H1 (cell line): ENCODE data around the gene SOCS3. TPM values are rescaled to one million over a fixed set of nuclear protein-coding genes. Genes with fewer than 3 reads are reported as not detected.
"Not testable (repeated sequence)": the region's sequence is repeated elsewhere in the genome, so short reads cannot be mapped to it uniquely, and the experiment has no call there.

Experiments used
- CTCF ChIA-PET: fragments of 300-600 bp; sonication (Branson Sonifier 250); formaldehyde crosslinking; loops from one replicate; lab custom pipeline; 2021; ENCODE audit not compliant: partially characterized antibody; lab: Charles Lee
- POLR2A ChIA-PET: fragments of 300-600 bp; sonication (Branson Sonifier 250); formaldehyde crosslinking; loops from one replicate; lab custom pipeline; 2021; ENCODE audit warnings: inconsistent platforms; ENCODE audit not compliant: partially characterized antibody; lab: Charles Lee
- DNase-seq, 2 experiments: peaks; one replicate each; pipeline versions ENCODE4 v3.0.0 to v3.0.0-alpha.2; 2010 to 2022; ENCODE audit warnings: low spot score in 2 of 2, low read depth in 1 of 2, mixed read lengths in 1 of 2
- FAIRE-seq: peaks from 2 replicates; lab custom pipeline; 2011; peaks lifted over from hg19 to GRCh38; lab: Jason Lieb, UNC
- H2AFZ ChIP-seq: 2 replicates; pipeline ENCODE4 v1.8.1; 2012; ENCODE audit warnings: low read length, inconsistent platforms
- H2AK5ac ChIP-seq: 2 replicates; pipeline ENCODE4 v1.6.1; 2013; ENCODE audit warnings: low read depth, low read length
- H2BK120ac ChIP-seq: replicated peaks from 2 replicates; pipeline ENCODE3; 2013; ENCODE audit warnings: low read depth, low read length, inconsistent platforms
- H2BK12ac ChIP-seq: 2 replicates; pipeline ENCODE4 v1.6.1; 2013; ENCODE audit warnings: low read depth, low read length
- H2BK15ac ChIP-seq: 2 replicates; pipeline ENCODE4 v1.6.1; 2013; ENCODE audit warnings: low read length
- H2BK20ac ChIP-seq: 2 replicates; pipeline ENCODE4 v1.6.1; 2013; ENCODE audit warnings: low read length
- H2BK5ac ChIP-seq: 2 replicates; pipeline ENCODE4 v1.6.1; 2013; ENCODE audit warnings: low read depth, low read length
- H3K14ac ChIP-seq: 2 replicates; pipeline ENCODE4 v1.6.1; 2013; ENCODE audit warnings: inconsistent platforms; ENCODE audit not compliant: insufficient read length
- H3K18ac ChIP-seq: 2 replicates; pipeline ENCODE4 v1.6.1; 2013; ENCODE audit warnings: low read length; ENCODE audit errors: extremely low read depth
- H3K23ac ChIP-seq: 2 replicates; pipeline ENCODE4 v1.6.1; 2013; ENCODE audit warnings: inconsistent platforms; ENCODE audit not compliant: insufficient read length
- H3K23me2 ChIP-seq: 2 replicates; pipeline ENCODE4 v1.6.1; 2013; ENCODE audit warnings: low read depth, low read length
- H3K27ac ChIP-seq: 2 replicates; pipeline ENCODE4 v1.6.1; 2011; ENCODE audit warnings: low read depth, low read length, inconsistent platforms
- H3K27me3 ChIP-seq, 4 experiments: replicated peaks in 1 of 4; 1 replicate in 1 of 4; 2 replicates in 3 of 4; pipeline versions ENCODE4 v1.6.1 to v1.8.1; 2011 to 2013; ENCODE audit warnings: low read length in 3 of 4, mild to moderate bottlenecking in 3 of 4, inconsistent platforms in 2 of 4, mixed read lengths in 2 of 4, moderate library complexity in 1 of 4; ENCODE audit not compliant: control insufficient read depth in 3 of 4, insufficient read depth in 3 of 4; ENCODE audit errors: extremely low read depth in 1 of 4
- H3K36me3 ChIP-seq, 4 experiments: 2 replicates each; pipeline versions ENCODE4 v1.6.1 to v1.8.1; 2011 to 2013; ENCODE audit warnings: mild to moderate bottlenecking in 4 of 4, low read length in 3 of 4, moderate library complexity in 2 of 4, control low read depth in 1 of 4, inconsistent platforms in 1 of 4; ENCODE audit not compliant: insufficient read depth in 4 of 4, control insufficient read depth in 2 of 4
- H3K4ac ChIP-seq: replicated peaks from 2 replicates; pipeline ENCODE3; 2013; ENCODE audit warnings: low read length, low read depth, mixed read lengths, inconsistent platforms; ENCODE audit not compliant: insufficient read length
- H3K4me1 ChIP-seq, 4 experiments: replicated peaks in 1 of 4; 1 replicate in 1 of 4; 2 replicates in 3 of 4; pipeline versions ENCODE4 v1.6.1 to v1.8.1; 2011 to 2013; ENCODE audit warnings: low read length in 3 of 4, inconsistent platforms in 2 of 4, mixed read lengths in 1 of 4; ENCODE audit not compliant: insufficient read depth in 4 of 4, control insufficient read depth in 3 of 4
- H3K4me2 ChIP-seq, 2 experiments: 2 replicates each; pipeline versions ENCODE4 v1.6.1 to v1.8.1; 2011 to 2013; ENCODE audit warnings: low read depth in 2 of 2, low read length in 2 of 2, control low read depth in 1 of 2, inconsistent platforms in 1 of 2, mild to moderate bottlenecking in 1 of 2; ENCODE audit not compliant: insufficient read depth in 1 of 2
- H3K4me3 ChIP-seq, 4 experiments: fragments of 200-600, 300-600 bp in 1 of 4; sonication (generic), shearing (Covaris generic), sonication (Bioruptor Twin) in 1 of 4; 2 replicates each; pipeline versions ENCODE4 v1.5.1 to v1.8.1; 2011 to 2016; ENCODE audit warnings: low read length in 4 of 4, low read depth in 3 of 4, control low read depth in 2 of 4, inconsistent platforms in 2 of 4, mild to moderate bottlenecking in 2 of 4, mixed read lengths in 1 of 4, moderate library complexity in 1 of 4; ENCODE audit not compliant: insufficient read depth in 2 of 4; ENCODE audit errors: extremely low read depth in 1 of 4
- H3K56ac ChIP-seq: replicated peaks from 2 replicates; pipeline ENCODE3; 2013; ENCODE audit warnings: low read depth, mild to moderate bottlenecking, mixed read lengths, low read length, inconsistent platforms; ENCODE audit not compliant: insufficient read length
- H3K79me1 ChIP-seq: 2 replicates; pipeline ENCODE4 v1.6.1; 2013; ENCODE audit warnings: low read depth, low read length, control low read depth
- H3K79me2 ChIP-seq, 2 experiments: 2 replicates each; pipeline versions ENCODE4 v1.6.1 to v1.8.1; 2012 to 2013; ENCODE audit warnings: low read length in 2 of 2, mild to moderate bottlenecking in 2 of 2, inconsistent platforms in 1 of 2; ENCODE audit not compliant: insufficient read depth in 2 of 2, control insufficient read depth in 1 of 2
- H3K9ac ChIP-seq, 4 experiments: replicated peaks in 1 of 4; 1 replicate in 1 of 4; 2 replicates in 3 of 4; pipeline versions ENCODE4 v1.6.1 to v1.8.1; 2011 to 2013; ENCODE audit warnings: low read depth in 3 of 4, low read length in 3 of 4, control low read depth in 2 of 4, mild to moderate bottlenecking in 2 of 4, moderate library complexity in 2 of 4, inconsistent platforms in 1 of 4; ENCODE audit errors: extremely low read depth in 1 of 4
- H3K9me3 ChIP-seq, 2 experiments: 2 replicates each; pipeline versions ENCODE4 v1.6.1 to v1.8.1; 2012 to 2013; ENCODE audit warnings: mild to moderate bottlenecking in 2 of 2, moderate library complexity in 2 of 2, control low read depth in 1 of 2, inconsistent platforms in 1 of 2, low read depth in 1 of 2, low read length in 1 of 2, mixed read lengths in 1 of 2; ENCODE audit not compliant: insufficient read depth in 2 of 2
- H4K20me1 ChIP-seq, 2 experiments: replicated peaks in 1 of 2; 2 replicates each; pipeline versions ENCODE3 to v1.8.1; 2011 to 2013; ENCODE audit warnings: inconsistent platforms in 2 of 2, low read length in 2 of 2, mild to moderate bottlenecking in 1 of 2; ENCODE audit not compliant: insufficient read depth in 2 of 2, control insufficient read depth in 1 of 2
- H4K5ac ChIP-seq: 2 replicates; pipeline ENCODE4 v1.6.1; 2013; ENCODE audit warnings: low read length, low read depth, mixed read lengths, inconsistent platforms; ENCODE audit not compliant: insufficient read length
- H4K8ac ChIP-seq: 2 replicates; pipeline ENCODE4 v1.8.0; 2013; ENCODE audit warnings: mild to moderate bottlenecking, moderate library complexity, low read length, inconsistent platforms; ENCODE audit not compliant: insufficient read depth; ENCODE audit errors: extremely low read depth
- H4K91ac ChIP-seq: replicated peaks from 2 replicates; pipeline ENCODE3; 2013; ENCODE audit warnings: low read length, mixed read lengths, inconsistent platforms; ENCODE audit not compliant: insufficient read length
- WGBS, 2 experiments: shearing (Covaris generic) in 1 of 2; methylation state at CpG; one replicate each; pipeline versions ENCODE4 v1.1.6 to v1.1.7; 2013 to 2015; ENCODE audit warnings: low lambda C conversion rate in 2 of 2, mixed read lengths in 2 of 2, inconsistent platforms in 1 of 2, low coverage in 1 of 2, missing lambda C conversion rate in 1 of 2; ENCODE audit not compliant: insufficient replicate concordance in 2 of 2, insufficient coverage in 1 of 2, insufficient read length in 1 of 2; ENCODE audit errors: extremely low coverage in 1 of 2, missing lambda C conversion rate in 1 of 2; 5-methylcytosine and 5-hydroxymethylcytosine counted together
- polyA plus RNA-seq, 7 experiments: library from polyadenylated mRNA; depleted of rRNA in 3 of 7; stranded (reverse) in 5 of 7; unstranded in 2 of 7; fragments of >200 nt in 5 of 7; fragments of 200-250 nt in 2 of 7; gene quantifications; 1 replicate in 5 of 7; 2 replicates in 1 of 7; 4 replicates in 1 of 7; pipeline versions ENCODE4 v1.2.1 to v1.2.3, GENCODE V29; 2011 to 2013; ENCODE audit warnings: missing spikeins in 2 of 7, mixed read lengths in 2 of 7
- total RNA-seq: library from RNA; stranded (reverse); fragmentation: NEBNext Ultra II Directional; extraction: Animal tissue kit (Norgen Biotek cat#: 25700); gene quantifications from 2 replicates; pipeline ENCODE4 v1.2.1, GENCODE V29; 2021

SOCS3 gene
- total and polyA plus RNA-seq, 2 of the 8 experiments (the other 6 are each of a cell fraction or from before 2014, with no cell fraction given): 10.1 to 47.9 TPM

GRCh38 chr17:78331355-78331754 is 28.5 kb downstream of the SOCS3 start:
- not testable (repeated sequence) for H3K23ac ChIP-seq, H2AK5ac ChIP-seq, H4K8ac ChIP-seq, H3K4me3 ChIP-seq, H3K36me3 ChIP-seq, H3K4me1 ChIP-seq, H2BK120ac ChIP-seq, DNase-seq, H3K27me3 ChIP-seq, H3K23me2 ChIP-seq, H2BK20ac ChIP-seq, H4K91ac ChIP-seq, H3K79me1 ChIP-seq, H3K4me2 ChIP-seq, H3K79me2 ChIP-seq, H4K20me1 ChIP-seq, H3K4ac ChIP-seq, H3K9me3 ChIP-seq, H4K5ac ChIP-seq, H2BK15ac ChIP-seq, H3K18ac ChIP-seq, H3K56ac ChIP-seq, H3K27ac ChIP-seq, H2BK12ac ChIP-seq, H2AFZ ChIP-seq, H3K14ac ChIP-seq, FAIRE-seq, H3K9ac ChIP-seq, H2BK5ac ChIP-seq
- ChIA-PET CTCF (interaction anchor here (0.7 to 1.6 kb wide), 3 partner anchors 24 to 1140 kb away, joined by 3 to 5 read pairs (median 4); no protein-coding TSS in a partner anchor), POLR2A (interaction anchor here (0.6 kb wide), 1 partner anchor 118 kb away, joined by 3 read pairs; no protein-coding TSS in a partner anchor)
- WGBS, 2 experiments: 92% methylated on average over 12 of the region's 12 CpGs; no CpG with 5 or more reads in 1 of the 2 experiments
